PC-9 (cell line): Measurements from ENCODE around the gene ZDHHC12. TPM values are rescaled to one million over a fixed set of nuclear protein-coding genes. Genes with fewer than 3 reads are reported as not detected.

Experiments
- BruUV-seq: library from RNA; stranded (reverse); fragments of 400-500 nt; replicated peaks from 2 replicates; lab custom pipeline; 2021; lab: Mats Ljungman, UMichigan
- CTCF ChIA-PET: fragments of 300-600 bp; sonication (Branson Sonifier 250); formaldehyde crosslinking; loops from one replicate; lab custom pipeline; 2022; ENCODE audit warnings: antibody characterized with exemption; lab: Charles Lee
- POLR2A ChIA-PET: fragments of 300-600 bp; sonication (Branson Sonifier 250); formaldehyde crosslinking; loops from one replicate; lab custom pipeline; 2022; ENCODE audit warnings: antibody characterized with exemption; ENCODE audit not compliant: unreplicated experiment; lab: Charles Lee
- DNase-seq, 2 experiments: peaks; one replicate each; pipeline versions ENCODE4 v3.0.0 to v3.0.0-alpha.2; 2015 to 2022; ENCODE audit warnings: mixed read lengths in 1 of 2
- H2AFZ ChIP-seq: fragments of 200-600 bp; sonication (generic); 2 replicates; pipeline ENCODE4 v1.8.1; 2017; ENCODE audit warnings: antibody characterized with exemption
- H3F3A ChIP-seq: fragments of 200-600 bp; sonication (generic); 2 replicates; pipeline ENCODE4 v1.8.1; 2017; ENCODE audit warnings: antibody characterized with exemption, mild to moderate bottlenecking, low read depth; ENCODE audit not compliant: insufficient read depth
- H3K27ac ChIP-seq: fragments of 200-600 bp; sonication (generic); 2 replicates; pipeline ENCODE4 v1.6.1; 2016; ENCODE audit warnings: mixed run types
- H3K27me3 ChIP-seq: fragments of 200-600 bp; sonication (generic); 2 replicates; pipeline ENCODE4 v1.6.1; 2016; ENCODE audit warnings: low read depth, mixed run types; ENCODE audit not compliant: insufficient read depth
- H3K36me3 ChIP-seq: fragments of 200-600 bp; sonication (generic); 2 replicates; pipeline ENCODE4 v1.6.1; 2016; ENCODE audit warnings: low read depth, mixed run types
- H3K4me1 ChIP-seq: fragments of 200-600 bp; sonication (generic); replicated peaks from 2 replicates; pipeline ENCODE4 v1.6.1; 2016; ENCODE audit warnings: mixed run types; ENCODE audit not compliant: insufficient read depth
- H3K4me2 ChIP-seq: fragments of 200-600 bp; sonication (generic); 2 replicates; pipeline ENCODE4 v1.6.1; 2017; ENCODE audit warnings: mixed run types
- H3K4me3 ChIP-seq: fragments of 200-600 bp; sonication (generic); 2 replicates; pipeline ENCODE4 v1.6.1; 2016; ENCODE audit warnings: mixed run types
- H3K79me2 ChIP-seq: fragments of 200-600 bp; sonication (generic); 2 replicates; pipeline ENCODE4 v1.6.1; 2017; ENCODE audit warnings: low read depth, mixed run types
- H3K9me2 ChIP-seq: fragments of 200-600 bp; sonication (generic); 2 replicates; pipeline ENCODE4 v1.8.1; 2017; ENCODE audit warnings: mild to moderate bottlenecking; ENCODE audit not compliant: insufficient read depth
- H3K9me3 ChIP-seq: fragments of 200-600 bp; sonication (generic); 2 replicates; pipeline ENCODE4 v1.8.1; 2016; ENCODE audit warnings: low read depth; ENCODE audit not compliant: insufficient read depth
- H4K20me1 ChIP-seq: fragments of 200-600 bp; sonication (generic); 2 replicates; pipeline ENCODE4 v1.8.1; 2017; ENCODE audit not compliant: insufficient read depth
- CTCF ChIP-seq: fragments of 200-600 bp; sonication (generic); conservative IDR thresholded peaks from 2 replicates; pipeline ENCODE4 v1.6.1; 2017; ENCODE audit warnings: mixed run types, antibody characterized with exemption, mild to moderate bottlenecking, moderate library complexity
- EZH2 ChIP-seq: fragments of 200-600 bp; sonication (generic); IDR thresholded peaks from 2 replicates; pipeline ENCODE4 v1.8.0; 2017; ENCODE audit warnings: antibody characterized with exemption, low read depth
- intact Hi-C: fragments of 100-400 bp; cut with micrococcal nuclease; formaldehyde crosslinking; loops from one replicate; pipeline ENCODE4 v1.10.0; 2022; ENCODE audit not compliant: unreplicated experiment
- total RNA-seq: library from RNA; stranded (reverse); gene quantifications from 2 replicates; pipeline ENCODE4 v1.2.3, GENCODE V29; 2021

ZDHHC12 gene
- total RNA-seq, 1 experiment from 2014 or later: 102 TPM

DNA sequence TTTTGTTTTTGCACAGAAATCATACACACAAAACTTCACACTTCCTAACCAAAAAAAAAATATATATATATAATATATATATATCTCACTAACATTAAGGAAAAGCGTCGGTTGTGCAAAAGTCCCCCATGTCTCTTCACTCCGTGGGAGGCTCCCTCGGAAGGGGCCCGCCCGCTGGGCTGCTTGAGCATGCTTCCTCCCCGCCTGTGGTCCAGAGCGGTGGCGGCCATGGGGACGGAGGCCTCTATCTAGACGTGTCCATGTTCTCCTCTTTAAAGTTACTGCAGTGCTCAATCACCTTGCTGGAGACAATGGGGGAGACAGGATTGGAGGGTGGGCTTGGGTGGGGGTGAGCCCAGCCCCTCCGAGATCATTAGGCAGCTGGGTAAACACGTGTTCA is 7.2 kb upstream of the ZDHHC12 start:
- Histone ChIP-seq H3K4me1 (no peaks in the 10 kb centered on the region), H3F3A (peaks cover 16% of the 10 kb centered on the region; the same call in 1 of the 2 replicates), H3K79me2 (no peaks in the 10 kb centered on the region), H3K36me3 (no peaks in the 10 kb centered on the region), H3K9me3 (no peaks in the 10 kb centered on the region), H2AFZ (no peak overlapping the region), H4K20me1 (no peaks in the 10 kb centered on the region; the same call in 1 of the 2 replicates), H3K4me3 (no peak overlapping the region), H3K27me3 (no peaks in the 10 kb centered on the region), H3K27ac (no peak overlapping the region), H3K4me2 (no peak overlapping the region), H3K9me2 (no peaks in the 10 kb centered on the region)
- no peak for DNase-seq
- no TSS peak for BruUV-seq
- TF ChIP-seq EZH2 (no peak), CTCF (no peak)
- intact Hi-C loops: loop anchor here (5.0 kb wide), 1 partner anchor 196 kb away; no protein-coding TSS in a partner anchor
- CTCF ChIA-PET: no interaction called here
- POLR2A ChIA-PET: no interaction called here

- DNase-seq: no peak
- peaks cover 25% of the 10 kb centered on the region; the same call in 1 of the 2 replicates for H3F3A ChIP-seq
- no peaks in the 10 kb centered on the region for H3K79me2 ChIP-seq
- H3K4me3 ChIP-seq: no peak overlapping the region
- POLR2A ChIA-PET: no interaction called here
- no peaks in the 10 kb centered on the region for H3K9me3 ChIP-seq
- no peak overlapping the region for H3K27ac ChIP-seq
- H3K9me2 ChIP-seq: no peaks in the 10 kb centered on the region
- no peaks in the 10 kb centered on the region for H3K4me1 ChIP-seq
- intact Hi-C loops: loop anchor here (5.0 to 10.0 kb wide), 2 partner anchors 85 to 197 kb away; partner anchors contain the start of gene ENDOG
- no peaks in the 10 kb centered on the region for H3K27me3 ChIP-seq
- TF ChIP-seq CTCF: no peak
- no peak for TF ChIP-seq EZH2
- BruUV-seq: no TSS peak
- CTCF ChIA-PET: no interaction called here
- no peaks in the 10 kb centered on the region; the same call in none of the 2 replicates for H4K20me1 ChIP-seq
- H3K36me3 ChIP-seq: no peaks in the 10 kb centered on the region
- no peak overlapping the region for H2AFZ ChIP-seq
- no peak overlapping the region for H3K4me2 ChIP-seq
Measured at GRCh38 chr9:128729766-128730517, 6.0 kb upstream of the ZDHHC12 start.

DNA sequence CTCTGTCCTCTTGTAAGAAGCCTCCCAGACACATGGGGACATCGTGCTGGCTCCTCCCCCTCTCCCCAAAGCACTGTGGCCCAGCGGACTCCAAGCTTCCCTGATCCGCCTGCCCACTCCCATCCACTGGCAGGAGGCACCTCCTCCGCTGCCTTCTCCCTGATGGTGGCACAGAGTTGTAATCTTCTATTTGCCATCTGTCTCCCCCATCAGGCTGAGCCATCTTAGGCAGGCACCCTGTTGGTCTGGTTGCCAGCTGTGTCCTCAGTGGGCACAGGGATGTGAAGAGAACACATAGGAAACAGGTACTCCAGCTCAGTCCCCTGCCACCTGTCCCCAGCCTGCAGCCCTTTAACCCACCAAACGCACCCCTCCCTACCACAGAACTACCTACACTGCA is 5.4 kb upstream of the ZDHHC12 start:
- TF ChIP-seq EZH2 (no peak), CTCF (no peak)
- BruUV-seq: no TSS peak
- DNase-seq: no peak
- H3K9me3 ChIP-seq: no peaks in the 10 kb centered on the region
- no peak overlapping the region for H3K4me3 ChIP-seq
- POLR2A ChIA-PET: no interaction called here
- H3K4me1 ChIP-seq: no peaks in the 10 kb centered on the region
- H4K20me1 ChIP-seq: no peaks in the 10 kb centered on the region; the same call in none of the 2 replicates
- H2AFZ ChIP-seq: no peak overlapping the region
- no peaks in the 10 kb centered on the region for H3K79me2 ChIP-seq
- H3K27me3 ChIP-seq: no peaks in the 10 kb centered on the region
- no peaks in the 10 kb centered on the region for H3K9me2 ChIP-seq
- no peak overlapping the region for H3K4me2 ChIP-seq
- intact Hi-C loops: loop anchor here (10.0 kb wide), 1 partner anchor 85 kb away; the partner anchor contains the start of gene ENDOG
- peaks cover 24% of the 10 kb centered on the region; the same call in 1 of the 2 replicates for H3F3A ChIP-seq
- no peak overlapping the region for H3K27ac ChIP-seq
- H3K36me3 ChIP-seq: no peaks in the 10 kb centered on the region
- CTCF ChIA-PET: no interaction called here
